HFF-Myc (cell line): Measurements from ENCODE around the gene TAF4.

Source experiments
- DNase-seq: peaks from one replicate; pipeline ENCODE4 v3.0.0-alpha.2; 2011; ENCODE audit warnings: low read depth; ENCODE audit errors: extremely low read depth
- H3K4me3 ChIP-seq: replicated peaks from 2 replicates; pipeline ENCODE4 v1.5.1; 2011; ENCODE audit warnings: low read depth, mild to moderate bottlenecking, control low read depth, low read length
- TF ChIP-seq, protein P1 (sequence below): IDR thresholded peaks from 2 replicates; pipeline ENCODE4 v1.5.1; 2012; ENCODE audit warnings: mild to moderate bottlenecking, low read depth, low read length, control low read depth; ENCODE audit errors: missing control alignments

TAF4 gene

DNA sequence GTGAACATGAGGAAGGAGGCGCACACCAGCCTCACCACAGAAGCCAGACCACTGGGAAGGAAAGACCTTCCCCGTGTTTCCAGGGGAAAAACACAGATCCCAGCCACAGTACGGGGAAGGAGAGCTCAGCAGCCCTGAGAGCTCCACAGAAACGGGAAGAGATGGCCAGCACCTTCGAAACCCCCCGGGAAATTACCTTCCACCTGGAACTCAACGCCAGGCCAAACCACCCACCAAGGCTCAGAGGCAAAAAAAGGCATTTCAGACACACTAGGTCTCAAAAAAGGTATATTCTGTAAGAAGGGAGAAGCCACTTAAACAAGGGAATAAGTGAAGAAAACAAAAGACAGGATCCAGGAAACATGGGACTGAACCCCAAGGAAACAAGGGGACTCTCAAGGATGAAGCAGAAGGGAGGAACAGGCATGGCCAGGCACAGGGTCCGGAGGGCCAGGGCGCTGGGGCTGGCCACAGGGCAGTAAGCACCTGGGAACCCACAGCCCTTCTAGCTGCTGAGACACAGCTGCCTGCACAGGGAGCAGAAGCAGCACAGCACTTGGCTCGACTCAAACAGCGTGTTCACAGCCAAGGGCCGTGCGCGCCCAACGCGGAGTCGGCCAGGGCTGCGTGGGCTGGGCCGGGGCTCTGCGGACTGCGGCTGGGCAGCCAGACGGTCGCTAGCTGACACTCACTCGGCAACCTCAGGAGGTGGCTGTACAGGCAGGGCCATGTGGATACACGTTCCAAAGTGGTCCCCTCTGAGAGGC lies 44.6 kb downstream of the TAF4 start:
- TF ChIP-seq, protein P1, sequence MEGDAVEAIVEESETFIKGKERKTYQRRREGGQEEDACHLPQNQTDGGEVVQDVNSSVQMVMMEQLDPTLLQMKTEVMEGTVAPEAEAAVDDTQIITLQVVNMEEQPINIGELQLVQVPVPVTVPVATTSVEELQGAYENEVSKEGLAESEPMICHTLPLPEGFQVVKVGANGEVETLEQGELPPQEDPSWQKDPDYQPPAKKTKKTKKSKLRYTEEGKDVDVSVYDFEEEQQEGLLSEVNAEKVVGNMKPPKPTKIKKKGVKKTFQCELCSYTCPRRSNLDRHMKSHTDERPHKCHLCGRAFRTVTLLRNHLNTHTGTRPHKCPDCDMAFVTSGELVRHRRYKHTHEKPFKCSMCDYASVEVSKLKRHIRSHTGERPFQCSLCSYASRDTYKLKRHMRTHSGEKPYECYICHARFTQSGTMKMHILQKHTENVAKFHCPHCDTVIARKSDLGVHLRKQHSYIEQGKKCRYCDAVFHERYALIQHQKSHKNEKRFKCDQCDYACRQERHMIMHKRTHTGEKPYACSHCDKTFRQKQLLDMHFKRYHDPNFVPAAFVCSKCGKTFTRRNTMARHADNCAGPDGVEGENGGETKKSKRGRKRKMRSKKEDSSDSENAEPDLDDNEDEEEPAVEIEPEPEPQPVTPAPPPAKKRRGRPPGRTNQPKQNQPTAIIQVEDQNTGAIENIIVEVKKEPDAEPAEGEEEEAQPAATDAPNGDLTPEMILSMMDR: no peak
- no peak overlapping the region for H3K4me3 ChIP-seq
- no peak for DNase-seq

DNA sequence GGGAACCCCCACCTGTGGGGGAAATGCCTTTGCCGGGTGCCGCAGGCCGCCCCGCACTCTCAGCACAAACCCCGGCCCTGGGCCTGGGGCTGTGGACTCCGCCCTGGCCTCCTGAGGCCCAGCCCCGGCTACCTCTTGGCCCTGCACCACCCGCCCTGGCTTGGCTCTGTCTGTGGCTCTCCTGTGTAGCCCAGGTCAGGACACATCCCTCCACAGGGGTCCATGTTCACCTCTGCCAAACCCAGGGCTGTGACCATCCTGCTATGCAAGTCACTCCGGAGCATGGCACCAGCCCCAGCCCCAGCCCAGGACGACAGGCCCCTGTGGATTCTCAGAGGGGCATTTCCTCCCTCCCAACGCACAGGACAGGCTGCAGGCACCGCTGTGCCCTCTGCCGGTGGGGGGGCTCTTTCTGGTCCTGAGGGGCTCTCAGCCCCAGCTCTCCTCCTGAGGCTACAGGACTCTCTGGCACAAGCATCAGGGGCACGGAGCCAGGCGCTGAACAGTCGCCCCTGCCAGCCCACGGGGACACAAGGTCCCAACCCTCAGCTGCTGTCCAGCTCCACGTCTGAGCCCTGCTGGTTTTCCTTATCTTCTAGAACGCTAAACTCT lies 45.7 kb downstream of the TAF4 start:
- TF ChIP-seq, protein P1: no peak
- no peak overlapping the region for H3K4me3 ChIP-seq
- DNase-seq: no peak

DNA sequence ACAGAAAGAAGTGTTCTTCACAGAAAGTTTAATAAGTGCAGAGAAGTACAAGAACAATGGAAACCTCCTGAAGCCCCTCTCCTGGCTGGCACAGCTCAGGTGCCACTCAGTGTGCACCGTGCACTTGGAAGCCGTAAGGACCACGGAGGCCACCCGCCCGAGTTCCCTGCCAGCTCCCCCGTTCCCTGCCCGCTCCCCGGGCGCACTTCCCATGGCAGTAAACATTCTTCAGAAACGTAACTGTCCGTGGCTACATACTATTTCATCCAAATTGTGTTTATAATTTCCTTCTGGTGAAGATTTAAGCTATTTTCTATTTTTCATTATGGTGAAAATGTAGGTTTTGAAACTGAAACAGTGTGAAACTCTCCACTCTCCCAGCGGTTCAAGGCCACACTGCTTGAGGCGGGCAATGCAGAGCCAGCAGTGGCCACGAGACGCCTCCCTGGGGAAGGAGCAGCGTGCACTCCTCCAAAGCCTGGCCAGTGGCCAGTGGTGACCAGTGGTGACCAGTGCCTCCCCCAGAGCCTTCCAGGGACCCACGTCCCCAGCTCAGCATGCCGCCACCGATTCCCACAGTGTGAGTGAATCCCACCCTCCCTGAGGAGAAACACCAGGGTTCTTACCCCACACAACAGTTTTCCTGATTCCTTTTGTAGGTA lies 46.4 kb downstream of the TAF4 start:
- TF ChIP-seq, protein P1: no peak
- DNase-seq: no peak
- no peak overlapping the region for H3K4me3 ChIP-seq

DNA sequence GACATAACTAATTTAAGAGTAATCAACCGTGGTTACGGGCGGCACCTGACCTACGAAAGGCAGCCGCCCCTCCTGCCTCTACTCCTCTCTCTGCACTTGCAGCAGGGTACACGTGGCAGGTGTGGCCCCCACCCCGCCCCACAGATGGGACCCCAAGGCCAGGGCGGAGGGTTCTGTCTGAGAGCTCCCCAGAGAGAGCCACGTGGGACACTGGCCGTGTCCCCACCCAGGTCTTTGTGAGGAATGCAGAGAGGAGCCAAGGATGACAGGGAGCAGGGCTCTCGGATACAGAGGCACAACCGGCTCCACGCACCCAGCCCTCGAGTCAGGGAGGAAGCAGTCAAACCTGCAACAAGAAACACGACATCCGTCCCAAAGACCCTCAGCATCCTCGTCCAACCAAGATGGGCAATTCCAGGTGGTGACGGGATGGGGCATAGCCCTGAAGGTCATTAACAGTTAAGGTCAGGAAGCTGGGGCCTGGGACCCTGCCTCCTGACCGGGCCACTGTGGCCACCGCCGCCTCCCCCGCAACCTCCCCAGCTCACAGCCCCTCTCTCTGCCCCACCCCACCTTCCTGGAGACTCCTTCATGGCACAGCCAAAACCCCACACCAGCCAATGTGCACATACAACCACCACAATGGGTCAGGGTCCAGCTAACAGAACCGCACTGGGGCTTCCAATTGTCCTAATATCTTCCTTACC lies 47.1 kb downstream of the TAF4 start:
- no peak for DNase-seq
- TF ChIP-seq, protein P1: no peak
- H3K4me3 ChIP-seq: no peak overlapping the region

DNA sequence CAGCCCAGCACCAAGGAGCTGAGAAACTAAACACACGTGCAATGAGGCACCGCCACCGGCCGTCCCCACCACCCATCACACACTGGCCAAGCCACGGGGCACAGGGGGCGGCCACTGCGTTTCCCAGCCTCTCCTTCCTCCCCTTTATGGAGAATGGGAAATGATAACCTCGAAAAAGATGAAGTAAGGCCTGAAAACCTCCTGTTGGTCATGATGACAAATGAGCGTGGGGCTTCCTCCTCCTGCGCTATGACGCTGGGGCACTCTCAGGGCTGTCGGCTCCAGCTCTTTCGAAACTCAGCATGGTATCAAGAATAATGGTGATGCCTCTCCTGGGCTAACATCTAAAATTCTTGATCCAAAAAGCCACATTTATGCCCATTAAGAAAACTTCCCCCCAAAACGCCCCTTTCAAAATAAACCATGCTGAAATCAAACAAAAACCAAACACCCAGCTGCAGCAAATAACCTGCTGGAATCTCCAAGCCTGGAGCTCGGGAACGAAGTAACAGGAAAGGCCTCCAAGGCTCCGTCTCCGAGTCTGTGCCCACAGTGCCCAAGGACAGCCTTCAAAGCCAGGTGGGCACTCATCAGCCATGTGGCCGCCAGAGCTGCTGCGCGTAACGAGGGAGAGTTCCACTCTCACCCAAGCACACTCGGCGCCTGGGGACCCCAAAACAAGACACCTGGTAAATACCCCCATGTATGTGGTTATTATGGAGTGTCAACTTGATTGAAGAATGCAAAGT lies 50.0 kb downstream of the TAF4 start:
- no peak for DNase-seq
- TF ChIP-seq, protein P1: no peak
- no peak overlapping the region for H3K4me3 ChIP-seq

DNA sequence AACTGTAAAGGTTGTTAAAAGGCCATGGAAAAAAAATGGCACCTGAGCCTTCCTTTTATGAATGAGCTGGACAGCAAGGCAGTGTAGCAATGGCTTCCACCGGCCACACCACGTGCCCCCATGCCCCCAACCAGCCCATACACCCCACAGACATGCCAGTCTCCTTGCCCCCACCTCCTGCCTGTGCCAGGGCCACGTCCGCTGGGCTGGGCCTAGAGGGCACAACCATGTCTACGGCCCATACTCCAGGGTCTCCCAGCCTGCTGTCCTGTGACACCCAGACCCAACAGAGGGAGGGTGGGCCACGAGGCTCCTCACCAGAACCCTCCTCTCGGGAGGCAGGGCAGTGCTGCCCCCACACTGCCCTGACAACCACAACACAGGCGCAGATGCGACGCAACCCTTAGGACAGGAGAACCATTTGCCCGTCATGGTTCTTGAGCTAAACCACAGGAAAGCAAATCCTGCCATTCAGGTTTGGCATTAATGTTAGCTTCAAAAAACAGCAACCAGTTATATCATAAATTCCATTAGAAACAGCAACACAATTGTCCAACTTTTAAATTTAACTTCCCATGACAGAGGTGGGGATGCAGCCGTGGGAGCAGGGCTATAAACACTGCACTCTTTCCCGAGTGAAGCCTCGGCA lies 50.7 kb downstream of the TAF4 start:
- TF ChIP-seq, protein P1: no peak
- no peak overlapping the region for H3K4me3 ChIP-seq
- no peak for DNase-seq
